Middle frontal gyrus (tissue), 1 donor: ENCODE data around the gene RNFT1.
"Not testable (repeated sequence)": the region's sequence is repeated elsewhere in the genome, so short reads cannot be mapped to it uniquely, and the experiment has no call there.

ENCODE experiments used
- DNase-seq: peaks from one replicate; pipeline ENCODE4 v3.0.0-alpha.2; 2015; ENCODE audit warnings: low spot score; ENCODE audit errors: extremely low spot score

Gene RNFT1, protein sequence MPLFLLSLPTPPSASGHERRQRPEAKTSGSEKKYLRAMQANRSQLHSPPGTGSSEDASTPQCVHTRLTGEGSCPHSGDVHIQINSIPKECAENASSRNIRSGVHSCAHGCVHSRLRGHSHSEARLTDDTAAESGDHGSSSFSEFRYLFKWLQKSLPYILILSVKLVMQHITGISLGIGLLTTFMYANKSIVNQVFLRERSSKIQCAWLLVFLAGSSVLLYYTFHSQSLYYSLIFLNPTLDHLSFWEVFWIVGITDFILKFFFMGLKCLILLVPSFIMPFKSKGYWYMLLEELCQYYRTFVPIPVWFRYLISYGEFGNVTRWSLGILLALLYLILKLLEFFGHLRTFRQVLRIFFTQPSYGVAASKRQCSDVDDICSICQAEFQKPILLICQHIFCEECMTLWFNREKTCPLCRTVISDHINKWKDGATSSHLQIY

GRCh38 chr17:59964482-59965328, at the start of gene RNFT1:
Gene RNFT1 (minus strand): TSS chr17:59964740. CDS start chr17:59964663, 77 bp downstream.
- peak; percentile 91 for DNase-seq

GRCh38 chr17:60009326-60009725, 44.8 kb upstream of the RNFT1 start:
- DNase-seq = not testable (repeated sequence)

GRCh38 chr17:60008377-60008776, 43.8 kb upstream of the RNFT1 start:
- not testable (repeated sequence) for DNase-seq

- DNase-seq = no peak
Measured at GRCh38 chr17:60006160-60006559, 41.6 kb upstream of the RNFT1 start.

DNA sequence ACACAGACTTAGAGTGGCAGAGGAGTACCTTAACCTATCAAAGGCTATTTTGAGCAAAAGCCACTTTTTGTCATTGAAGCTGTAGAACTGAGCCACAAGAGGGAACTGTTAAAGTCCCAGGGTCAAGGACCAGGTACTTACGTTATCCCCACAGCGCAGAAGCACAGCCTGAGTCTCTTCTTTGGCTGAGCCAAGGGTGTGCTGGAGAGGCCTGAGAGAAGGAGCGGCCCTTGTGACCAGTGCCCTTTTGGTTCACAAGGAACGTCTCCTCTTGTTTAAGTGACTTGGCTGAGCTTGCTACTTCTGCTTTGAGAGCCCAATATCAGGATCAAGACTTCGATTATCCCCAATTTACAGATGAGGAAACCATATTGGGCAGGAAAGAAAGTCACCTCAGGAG, 40.0 kb upstream of the RNFT1 start:
- not testable (repeated sequence) for DNase-seq

- not testable (repeated sequence) for DNase-seq
Measured at GRCh38 chr17:60002405-60002804, 37.9 kb upstream of the RNFT1 start.

- DNase-seq = not testable (repeated sequence)
Measured at GRCh38 chr17:59996608-59997007, 32.1 kb upstream of the RNFT1 start.

GRCh38 chr17:59975166-59975565, 10.6 kb upstream of the RNFT1 start:
- DNase-seq = not testable (repeated sequence)

- not testable (repeated sequence) for DNase-seq
Measured at GRCh38 chr17:59973483-59973882, 8.9 kb upstream of the RNFT1 start.

GRCh38 chr17:59972778-59973177, 8.2 kb upstream of the RNFT1 start:
- no peak for DNase-seq

DNA sequence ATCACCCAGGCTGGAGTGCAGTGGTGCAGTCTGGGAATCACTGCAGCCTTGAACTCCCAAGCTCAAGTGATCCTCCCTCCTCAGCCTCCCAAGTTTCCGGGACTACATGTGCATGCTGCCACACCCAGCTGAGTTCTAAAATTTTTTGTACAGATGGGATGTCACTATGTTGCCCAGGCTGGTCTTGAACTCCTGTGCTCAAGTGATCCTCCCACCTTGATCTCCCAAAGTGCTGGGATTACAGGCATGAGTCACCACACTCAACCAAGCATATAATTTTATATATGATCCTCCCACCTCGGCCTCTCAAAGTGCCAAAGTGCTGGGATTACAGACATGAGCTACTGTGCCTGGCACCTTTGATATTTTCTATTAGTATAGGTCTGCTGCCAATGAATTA, 7.2 kb upstream of the RNFT1 start:
- not testable (repeated sequence) for DNase-seq

DNA sequence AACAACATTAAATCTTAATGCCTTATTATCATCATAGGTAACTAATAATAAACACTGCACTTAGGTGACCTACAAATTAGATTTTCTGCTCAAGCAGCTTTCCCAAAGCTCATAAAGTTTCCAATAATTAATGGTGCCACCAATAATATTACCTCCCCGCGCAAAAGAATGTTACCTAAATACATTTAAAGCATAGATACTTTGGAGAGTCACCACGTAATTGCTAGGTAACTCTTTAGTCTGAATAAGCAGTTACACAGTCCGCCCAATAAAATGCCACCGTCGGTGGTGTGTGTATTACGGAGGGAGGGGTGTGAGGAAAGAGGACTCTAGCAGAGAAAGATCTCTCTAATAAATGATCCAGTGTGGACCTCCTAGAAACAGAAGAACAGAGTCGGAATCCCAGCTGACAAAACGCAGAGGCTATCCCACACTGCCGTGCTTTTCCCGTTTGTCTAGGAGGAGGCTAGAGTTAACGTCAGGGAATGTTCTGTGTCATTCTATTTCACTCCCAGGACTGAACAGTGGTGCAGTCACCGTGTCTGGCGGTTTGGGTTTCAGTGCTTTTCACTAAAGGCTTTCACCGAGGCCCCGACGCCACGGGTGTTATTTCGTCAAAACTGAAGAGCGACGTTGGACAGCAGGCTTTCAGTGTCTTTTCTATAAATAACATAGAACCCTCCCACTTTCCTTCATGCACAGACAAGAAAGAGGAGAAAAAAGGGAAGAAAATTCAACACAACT, 630 bp downstream of the RNFT1 start:
- no peak for DNase-seq

- DNase-seq = no peak
Measured at GRCh38 chr17:59962739-59963318, 1.7 kb downstream of the RNFT1 start.

DNA sequence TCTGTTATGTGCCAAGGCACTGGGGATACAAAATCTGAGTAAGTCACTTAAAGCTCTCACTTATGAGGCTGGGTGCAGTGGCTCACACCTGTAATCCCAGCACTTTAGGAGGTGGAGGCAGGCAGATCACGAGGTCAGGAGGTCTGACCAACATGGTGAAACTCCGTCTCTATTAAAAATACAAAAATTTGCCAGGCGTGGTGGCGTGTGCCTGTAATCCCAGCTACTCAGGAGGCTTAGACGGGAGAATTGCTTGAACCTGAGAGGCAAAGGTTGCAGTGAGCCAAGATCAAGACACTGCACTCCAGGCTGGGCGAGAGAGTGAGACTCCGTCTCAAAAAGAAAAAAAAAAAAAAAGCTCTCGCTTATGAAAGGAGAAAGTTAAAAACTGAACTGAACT, 5.0 kb downstream of the RNFT1 start:
- DNase-seq = not testable (repeated sequence)

GRCh38 chr17:59954856-59955255, 9.7 kb downstream of the RNFT1 start:
- DNase-seq = no peak

- no peak for DNase-seq
Measured at GRCh38 chr17:59950049-59950448, 14.5 kb downstream of the RNFT1 start.

- not testable (repeated sequence) for DNase-seq
Measured at GRCh38 chr17:59947310-59947709, 17.2 kb downstream of the RNFT1 start.

DNA sequence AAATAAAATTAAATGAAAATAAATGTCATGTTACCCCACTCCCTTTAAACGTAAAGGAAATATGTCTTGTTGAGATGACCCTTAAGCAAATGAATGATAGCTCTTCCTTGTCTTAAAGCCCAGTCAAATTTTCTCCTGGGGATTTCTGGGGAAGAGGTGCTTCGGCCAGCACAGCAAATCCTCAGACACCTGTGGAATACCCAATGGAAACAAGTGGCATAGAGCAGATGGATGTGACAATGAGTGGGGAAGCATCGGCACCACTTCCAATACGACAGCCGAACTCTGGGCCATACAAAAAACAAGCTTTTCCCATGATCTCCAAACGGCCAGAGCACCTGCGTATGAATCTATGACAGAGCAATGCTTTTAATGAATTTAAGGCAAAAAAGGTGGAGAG, 18.1 kb downstream of the RNFT1 start:
- DNase-seq = not testable (repeated sequence)

GRCh38 chr17:59941131-59941530, 23.4 kb downstream of the RNFT1 start:
- DNase-seq = no peak

DNA sequence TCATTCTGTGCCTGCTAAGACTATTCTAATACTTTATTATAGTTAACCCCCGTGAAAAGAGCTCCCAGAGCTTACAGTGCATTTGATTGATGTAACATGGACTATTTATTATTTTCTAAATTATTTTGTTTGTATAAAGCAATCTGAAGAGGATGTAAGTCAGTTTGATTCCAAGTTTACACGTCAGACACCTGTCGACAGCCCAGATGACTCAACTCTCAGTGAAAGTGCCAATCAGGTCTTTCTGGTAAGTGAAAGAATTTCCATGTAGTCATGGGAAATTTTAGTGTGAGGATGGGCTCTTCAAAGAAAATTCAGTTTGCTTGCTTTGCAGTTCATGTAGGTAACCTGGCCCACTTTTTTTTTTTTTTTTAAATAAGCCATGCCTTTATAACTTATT, 23.8 kb downstream of the RNFT1 start:
- not testable (repeated sequence) for DNase-seq

- DNase-seq = not testable (repeated sequence)
Measured at GRCh38 chr17:59933317-59933716, 31.2 kb downstream of the RNFT1 start.
